Vagina (tissue), 2 donors: ENCODE measurements around the gene NTM. TPM values are rescaled to one million over a fixed set of nuclear protein-coding genes. Genes with fewer than 3 reads are reported as not detected.

Experiments
- DNase-seq, 2 donors: peaks; one replicate each; pipeline ENCODE4 v3.0.0-alpha.2; 2017; ENCODE audit errors: extremely low spot score in 2 of 2
- H3K27ac ChIP-seq: fragments of 200-600 bp; sonication (generic); one replicate; pipeline ENCODE4 v1.5.1; 2019
- H3K27me3 ChIP-seq: fragments of 200-600 bp; sonication (generic); one replicate; pipeline ENCODE4 v1.5.1; 2019
- H3K36me3 ChIP-seq, 2 donors: fragments of 200-600 bp; sonication (generic); one replicate each; pipeline ENCODE4 v1.5.1; 2017 to 2019
- H3K4me1 ChIP-seq: fragments of 200-600 bp; sonication (generic); one replicate; pipeline ENCODE4 v1.5.1; 2019
- H3K4me3 ChIP-seq, 2 donors: fragments of 200-600 bp; sonication (generic); 1 replicate in 1 of 2; 2 replicates in 1 of 2; pipeline ENCODE4 v1.5.1; 2016 to 2019
- H3K9me3 ChIP-seq: fragments of 200-600 bp; sonication (generic); one replicate; pipeline ENCODE4 v1.5.1; 2019
- CTCF ChIP-seq, 3 experiments: fragments of 450-650 bp in 2 of 3; fragments of 200-600 bp in 1 of 3; sonication (generic) in 1 of 3; IDR thresholded peaks; one replicate each; pipeline ENCODE4 v1.5.1; 2017 to 2019; ENCODE audit warnings: antibody characterized with exemption in 3 of 3, mild to moderate bottlenecking in 2 of 3, moderate library complexity in 2 of 3
- POLR2A ChIP-seq, 2 donors: fragments of 450-650 bp; IDR thresholded peaks; one replicate each; pipeline ENCODE4 v1.6.1; 2017; ENCODE audit warnings: antibody characterized with exemption in 2 of 2, mild to moderate bottlenecking in 2 of 2, moderate library complexity in 2 of 2
- POLR2AphosphoS5 ChIP-seq, 2 donors: sonication (generic); formaldehyde crosslinking; IDR thresholded peaks; one replicate each; pipeline ENCODE4 v1.9.0; 2017; ENCODE audit warnings: antibody characterized with exemption in 2 of 2, mild to moderate bottlenecking in 2 of 2, low read depth in 1 of 2; ENCODE audit not compliant: insufficient read depth in 1 of 2
- intact Hi-C: fragments of 100-400 bp; cut with DNase I; formaldehyde crosslinking; loops from one replicate; pipeline ENCODE4 v1.15.1; 2023
- total RNA-seq: library from RNA; depleted of rRNA; stranded (reverse); fragments of >200 nt; gene quantifications from one replicate; pipeline ENCODE4 v1.2.3, GENCODE V29; 2016

Gene NTM
- total RNA-seq, 1 donor from 2014 or later, result 4.2 TPM

- Histone ChIP-seq H3K4me3 (no peak overlapping the region), H3K9me3 (no peaks in the 10 kb centered on the region), H3K36me3 (no peaks in the 10 kb centered on the region), H3K27ac (no peak overlapping the region), H3K27me3 (no peaks in the 10 kb centered on the region), H3K4me1 (no peaks in the 10 kb centered on the region)
- intact Hi-C loops, result no loop called here
- TF ChIP-seq CTCF (IDR thresholded peaks at IDR 0.05) (no peak), POLR2AphosphoS5 (IDR thresholded peaks at IDR 0.05; ENCODE audit: insufficient read depth in 1 of 2, low read depth in 1 of 2) (no peak), POLR2A (IDR thresholded peaks at IDR 0.05) (no peak)
- no peak for DNase-seq
Observed at GRCh38 chr11:132342408-132342807, 972.0 kb downstream of the NTM start.

DNA sequence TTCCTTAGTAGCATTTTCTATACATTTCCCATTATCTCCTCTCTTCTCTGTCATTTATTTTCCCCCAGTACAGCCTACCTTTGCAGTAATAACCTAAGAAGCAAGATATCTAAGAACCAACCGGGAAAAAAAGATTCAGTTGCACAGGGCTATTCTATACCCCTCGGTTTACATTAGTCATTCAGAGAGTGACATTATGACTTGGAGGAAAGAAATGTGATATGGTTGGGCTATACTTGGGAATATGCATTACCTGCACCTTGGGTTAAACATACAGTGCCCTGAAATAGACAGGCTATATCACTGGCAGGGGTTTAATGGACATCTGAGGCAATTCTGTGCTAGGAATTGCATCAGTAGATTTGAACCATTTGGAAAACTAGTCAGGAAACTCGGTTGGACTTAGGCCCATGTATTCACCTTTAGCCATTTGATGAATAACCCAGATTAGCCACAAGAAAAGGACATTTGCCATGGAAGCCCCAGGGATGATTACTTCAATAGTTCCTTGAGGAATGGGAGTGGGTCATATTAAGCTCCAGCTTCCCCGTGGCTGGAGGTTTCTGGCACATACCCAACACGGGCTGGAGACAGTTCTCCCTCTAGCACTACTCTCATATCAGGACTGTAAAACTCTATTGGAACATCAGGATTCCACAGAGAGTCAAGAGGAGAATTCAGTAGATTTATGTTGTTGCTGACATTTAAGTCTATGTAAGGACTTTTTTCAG lies 973.2 kb downstream of the NTM start:
- Histone ChIP-seq H3K27me3 (no peaks in the 10 kb centered on the region), H3K27ac (no peak overlapping the region), H3K4me3 (no peak overlapping the region), H3K9me3 (no peaks in the 10 kb centered on the region), H3K4me1 (no peaks in the 10 kb centered on the region), H3K36me3 (no peaks in the 10 kb centered on the region)
- intact Hi-C loops, result no loop called here
- TF ChIP-seq POLR2A (IDR thresholded peaks at IDR 0.05), result no peak
- no peak for TF ChIP-seq POLR2AphosphoS5 (IDR thresholded peaks at IDR 0.05; ENCODE audit: insufficient read depth in 1 of 2, low read depth in 1 of 2)
- no peak for TF ChIP-seq CTCF (IDR thresholded peaks at IDR 0.05)
- DNase-seq, result no peak

GRCh38 chr11:132346558-132347148 lies 976.2 kb downstream of the NTM start:
- TF ChIP-seq CTCF (IDR thresholded peaks at IDR 0.05) (no peak), POLR2AphosphoS5 (IDR thresholded peaks at IDR 0.05; ENCODE audit: insufficient read depth in 1 of 2, low read depth in 1 of 2) (no peak)
- Histone ChIP-seq H3K36me3 (no peaks in the 10 kb centered on the region), H3K4me3 (no peak overlapping the region), H3K9me3 (no peaks in the 10 kb centered on the region), H3K4me1 (no peaks in the 10 kb centered on the region), H3K27ac (no peak overlapping the region), H3K27me3 (no peaks in the 10 kb centered on the region)
- intact Hi-C loops, result no loop called here
- no peak for DNase-seq

DNA sequence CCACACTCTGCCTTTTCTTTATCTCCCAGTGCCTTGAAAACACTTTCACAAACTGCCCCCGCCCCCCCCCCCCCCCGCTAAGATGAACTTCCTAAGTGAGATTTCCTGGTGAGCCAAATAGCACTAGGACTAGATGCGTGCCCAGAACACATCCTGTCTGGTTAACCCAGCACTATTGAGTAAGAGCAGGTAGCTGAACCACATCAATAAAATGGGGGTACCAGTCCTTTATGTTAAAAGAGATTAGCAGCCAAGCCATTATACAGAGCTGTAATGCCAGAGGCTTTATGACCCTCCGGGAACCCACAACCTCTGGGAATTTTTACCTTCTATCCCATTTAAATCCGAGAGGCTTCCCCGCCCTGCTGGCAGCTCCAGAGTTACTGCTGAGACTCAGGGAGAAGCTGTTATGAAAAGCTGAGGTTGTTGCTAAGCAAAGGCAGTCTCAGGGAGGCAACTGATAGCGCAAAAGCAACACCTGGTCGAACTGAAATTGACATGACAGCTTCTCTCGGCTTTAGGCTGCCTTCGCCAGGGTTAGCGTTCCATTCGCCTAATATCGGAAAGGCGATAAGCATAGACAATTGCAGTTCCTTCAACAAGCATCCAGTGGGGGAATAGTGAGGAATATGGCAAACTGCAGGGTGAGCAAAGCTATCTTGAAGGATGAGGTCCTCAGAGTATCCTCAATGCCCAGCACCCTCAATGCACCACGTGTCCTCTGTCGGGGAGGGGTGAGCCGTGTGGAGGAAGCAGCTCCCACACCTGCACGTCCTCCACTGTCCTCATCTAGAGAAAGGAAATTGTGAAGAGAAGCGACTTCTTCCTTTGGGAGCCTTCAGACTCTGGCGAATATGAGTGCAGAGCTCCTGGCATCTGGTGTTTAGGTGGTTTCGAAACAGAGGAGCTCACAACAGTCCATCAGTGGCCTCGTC lies 977.0 kb downstream of the NTM start:
- H3K27me3 ChIP-seq, result no peaks in the 10 kb centered on the region
- H3K36me3 ChIP-seq, result no peaks in the 10 kb centered on the region
- TF ChIP-seq CTCF (IDR thresholded peaks at IDR 0.05), result no peak
- no peak for TF ChIP-seq POLR2A (IDR thresholded peaks at IDR 0.05)
- TF ChIP-seq POLR2AphosphoS5 (IDR thresholded peaks at IDR 0.05; ENCODE audit: insufficient read depth in 1 of 2, low read depth in 1 of 2), result no peak
- no peaks in the 10 kb centered on the region for H3K4me1 ChIP-seq
- no peak overlapping the region for H3K27ac ChIP-seq
- no peak for DNase-seq
- H3K9me3 ChIP-seq, result no peaks in the 10 kb centered on the region
- intact Hi-C loops, result no loop called here
- no peak overlapping the region for H3K4me3 ChIP-seq
